Measurements from ENCODE around the gene AXIN1. TPM values are rescaled to one million over a fixed set of nuclear protein-coding genes. Genes with fewer than 3 reads are reported as not detected.
"Not testable (repeated sequence)": the region's sequence is repeated elsewhere in the genome, so short reads cannot be mapped to it uniquely, and the experiment has no call there.

The AXIN1 gene
- total RNA-seq, 2 donors from 2014 or later, result 32.8 to 38.4 TPM

DNA sequence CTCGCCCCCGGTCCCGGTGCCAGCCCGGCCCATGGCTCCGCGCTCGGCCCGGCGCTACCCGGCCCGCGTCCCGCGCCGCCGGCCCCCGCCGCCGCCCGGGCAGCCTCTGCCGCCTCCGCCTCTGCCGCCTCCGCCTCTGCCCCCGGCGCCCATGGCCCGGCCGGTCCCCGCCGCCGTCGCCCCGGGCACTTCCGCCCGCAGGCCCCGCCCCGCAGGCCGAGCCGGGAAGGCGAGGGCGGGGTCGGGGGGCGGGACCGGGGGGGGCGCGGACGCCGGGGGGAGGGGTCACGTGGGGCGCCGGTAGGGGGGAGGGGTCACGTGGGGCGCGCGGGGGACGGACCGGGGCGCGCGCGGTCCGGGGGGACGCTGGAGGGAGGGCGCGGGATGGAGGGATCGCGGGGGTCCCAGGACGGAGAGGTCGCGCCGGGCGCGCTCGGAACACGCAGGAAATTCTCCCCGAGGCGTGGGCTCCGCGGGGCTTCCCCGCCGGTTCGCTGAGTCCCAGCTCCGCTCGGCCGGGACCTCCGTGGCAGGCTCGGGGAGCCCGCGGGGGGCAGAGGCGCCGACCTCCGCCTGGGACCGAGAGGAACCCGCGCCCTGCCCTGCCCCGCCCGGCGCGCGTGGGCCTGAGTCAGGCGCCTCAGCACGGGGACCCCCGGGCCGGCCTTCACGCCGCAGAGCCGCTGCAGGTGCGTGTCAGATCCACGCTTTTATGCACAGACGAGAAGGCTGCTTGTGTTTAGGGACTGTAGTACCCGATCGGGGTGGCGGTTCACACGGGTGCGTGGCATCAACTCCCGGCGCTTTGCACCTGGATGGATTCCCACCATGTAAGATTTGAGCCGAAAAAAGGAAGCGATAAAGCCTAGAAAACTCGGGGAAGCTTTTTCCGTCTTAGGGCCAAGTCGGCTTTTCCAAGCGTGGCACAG is 29.5 kb upstream of the AXIN1 start, which contains the start of gene PGAP6:
PGAP6 (minus strand) TSS at position 190 of the 929 bp plus-strand sequence; CDS start at position 33, 157 bp downstream.
- intact Hi-C loops (cut with DNase I, micrococcal nuclease), result no loop called here
- ATAC-seq, result peak; percentile 49
- peak in 1 of 2 donors; percentile 72 for DNase-seq

DNA sequence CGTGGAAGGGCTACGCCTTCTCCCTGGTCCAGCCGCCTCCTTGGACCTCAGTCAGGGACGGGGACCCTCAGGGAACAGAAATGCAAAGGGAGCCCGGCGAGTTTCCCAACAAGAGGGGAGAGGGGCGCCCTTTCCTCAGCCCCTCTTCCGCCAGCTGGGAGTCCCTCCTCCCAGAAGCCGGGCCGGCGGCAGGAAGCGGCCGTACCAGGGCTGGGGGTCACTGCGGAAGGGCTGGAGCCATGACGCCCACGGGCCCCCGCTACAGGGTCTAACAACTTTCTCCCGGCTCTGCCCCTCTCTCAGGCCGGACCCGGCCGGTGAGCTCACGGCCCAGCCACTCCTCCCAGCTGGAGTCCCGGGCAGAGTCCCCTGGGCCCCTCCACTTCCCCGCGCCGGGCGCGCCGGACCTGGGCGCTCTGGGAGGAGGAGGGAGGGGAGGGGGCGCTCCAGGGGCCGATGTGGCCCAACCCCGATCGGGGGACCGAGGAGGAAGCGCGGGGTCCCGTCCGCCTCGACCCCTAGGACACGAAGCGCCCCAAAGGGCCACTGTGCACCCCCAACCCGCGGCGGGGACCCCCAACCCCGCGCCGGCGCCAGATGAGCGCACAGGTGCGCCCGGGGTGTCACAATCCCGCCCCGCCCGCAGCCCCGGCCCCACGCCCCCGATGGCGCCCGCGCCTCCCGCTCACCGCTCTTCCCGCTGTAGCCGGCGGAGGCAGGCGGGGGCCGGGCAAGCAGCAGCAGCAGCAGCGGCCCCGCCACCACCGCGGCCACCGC is 28.7 kb upstream of the AXIN1 start:
- ATAC-seq, result peak; percentile 37
- DNase-seq, result peak in 1 of 2 donors; percentile 61
- intact Hi-C loops (cut with DNase I, micrococcal nuclease), result no loop called here

DNA sequence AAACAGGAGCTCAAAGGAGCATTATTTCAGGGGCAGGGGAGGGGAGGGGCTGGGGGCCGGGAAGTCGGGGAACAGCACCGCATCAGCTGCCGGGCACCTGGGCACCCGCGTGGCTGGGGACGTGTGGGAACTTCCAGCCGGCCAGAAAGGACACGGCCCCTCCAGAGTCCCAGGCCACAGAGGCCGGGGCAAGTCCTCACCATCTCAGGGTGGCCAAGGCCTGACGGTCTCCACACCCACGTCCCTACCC is 28.2 kb upstream of the AXIN1 start:
- ATAC-seq, result peak; percentile 23
- intact Hi-C loops (cut with DNase I, micrococcal nuclease), result no loop called here
- DNase-seq, result no peak

DNA sequence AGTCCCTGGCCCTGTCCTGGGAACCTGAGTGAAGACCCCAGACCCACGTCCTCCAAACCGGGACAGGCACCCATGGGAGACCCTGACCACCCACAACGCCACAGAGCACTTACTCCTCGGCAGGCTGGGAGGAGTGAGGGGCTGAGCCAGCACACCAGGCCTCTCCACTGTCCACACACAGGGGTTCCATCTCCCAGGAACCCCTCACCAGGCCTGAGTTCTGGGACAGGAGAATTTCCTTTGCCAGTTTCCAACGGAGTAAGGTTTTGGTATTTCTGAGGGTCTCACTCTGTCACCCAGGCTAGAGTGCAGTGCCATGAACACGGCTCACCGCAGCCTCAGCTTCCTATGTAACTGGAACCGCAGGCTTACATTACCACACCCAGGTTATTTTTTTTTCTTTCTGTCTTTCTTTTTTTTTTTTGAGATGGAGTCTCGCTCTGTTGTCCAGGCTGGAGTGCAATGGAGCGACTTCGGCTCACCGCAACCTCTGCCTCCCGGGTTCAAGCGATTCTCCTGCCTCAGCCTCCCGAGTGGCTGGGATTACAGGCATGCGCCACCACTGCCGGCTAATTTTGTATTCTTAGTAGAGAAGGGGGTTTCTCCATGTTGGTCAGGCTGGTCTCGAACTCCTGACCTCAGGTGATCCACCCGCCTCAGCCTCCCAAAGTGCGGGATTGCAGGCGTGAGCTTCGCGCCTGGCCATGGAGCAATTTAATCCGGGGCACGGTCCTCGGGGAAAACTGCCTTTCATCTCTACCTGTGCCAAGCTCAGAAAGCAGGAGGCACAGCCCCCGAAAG is 27.6 kb upstream of the AXIN1 start:
- intact Hi-C loops (cut with DNase I, micrococcal nuclease), result no loop called here
- no peak for ATAC-seq
- no peak for DNase-seq

DNA sequence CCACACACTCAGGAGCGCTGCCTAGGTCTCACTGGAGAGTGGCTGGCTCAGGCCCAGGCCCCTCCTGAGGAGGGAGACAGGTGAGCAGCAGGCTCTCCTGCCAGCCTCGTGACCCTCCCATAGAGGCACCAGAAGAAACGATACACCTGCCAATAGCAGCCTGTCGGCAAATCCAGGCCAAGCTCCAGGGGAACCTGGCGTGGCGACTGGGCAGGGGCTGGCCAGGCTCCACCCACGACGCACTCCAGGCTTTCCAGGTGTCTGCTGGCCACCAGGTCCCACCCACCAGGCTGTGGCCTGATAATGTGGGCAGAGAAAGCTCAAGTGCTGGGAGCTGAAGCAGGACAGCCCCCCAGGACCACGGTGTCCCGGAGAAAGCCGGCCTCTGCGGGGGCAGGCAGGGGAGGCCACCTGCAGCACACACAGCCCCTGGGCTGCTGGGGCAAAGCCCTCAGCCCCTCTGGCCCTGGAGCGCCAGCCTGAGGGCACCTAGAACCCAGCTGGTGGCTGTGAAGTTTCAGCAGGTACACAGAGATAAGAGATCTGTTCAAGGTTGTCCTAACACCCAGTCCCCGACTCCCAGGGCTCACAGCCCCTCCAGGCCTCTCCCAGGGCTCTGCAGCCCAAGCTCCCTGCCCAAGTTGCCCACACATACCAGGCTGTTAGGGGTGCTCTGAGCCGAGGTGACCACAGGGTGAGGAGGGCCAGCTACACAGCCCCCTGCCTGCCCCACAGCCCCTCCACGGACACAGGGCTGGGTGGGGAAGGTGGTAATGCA is 26.8 kb upstream of the AXIN1 start:
- intact Hi-C loops (cut with DNase I, micrococcal nuclease), result no loop called here
- ATAC-seq, result peak; percentile 66
- DNase-seq, result peak; percentile 85 to 92

DNA sequence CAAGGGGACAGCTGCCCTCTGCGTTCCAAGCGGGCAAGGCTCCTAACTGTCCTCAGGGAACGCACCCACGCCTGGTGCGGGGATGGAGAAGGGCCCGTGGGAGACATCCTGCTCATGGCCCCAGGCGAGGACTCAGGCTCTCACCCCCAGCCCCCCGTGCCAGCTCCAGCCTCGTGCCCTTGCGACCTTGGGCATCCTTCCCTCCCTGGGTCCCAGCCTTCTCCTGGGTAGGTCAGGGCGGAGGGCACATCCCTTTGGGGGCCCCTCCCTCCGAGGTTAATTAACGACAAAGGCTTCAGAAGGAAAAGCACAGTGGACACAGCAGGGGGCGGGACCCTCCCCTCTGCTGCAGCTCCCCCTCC is 26.3 kb upstream of the AXIN1 start:
- no peak for DNase-seq
- intact Hi-C loops (cut with DNase I, micrococcal nuclease), result no loop called here
- no peak for ATAC-seq

DNA sequence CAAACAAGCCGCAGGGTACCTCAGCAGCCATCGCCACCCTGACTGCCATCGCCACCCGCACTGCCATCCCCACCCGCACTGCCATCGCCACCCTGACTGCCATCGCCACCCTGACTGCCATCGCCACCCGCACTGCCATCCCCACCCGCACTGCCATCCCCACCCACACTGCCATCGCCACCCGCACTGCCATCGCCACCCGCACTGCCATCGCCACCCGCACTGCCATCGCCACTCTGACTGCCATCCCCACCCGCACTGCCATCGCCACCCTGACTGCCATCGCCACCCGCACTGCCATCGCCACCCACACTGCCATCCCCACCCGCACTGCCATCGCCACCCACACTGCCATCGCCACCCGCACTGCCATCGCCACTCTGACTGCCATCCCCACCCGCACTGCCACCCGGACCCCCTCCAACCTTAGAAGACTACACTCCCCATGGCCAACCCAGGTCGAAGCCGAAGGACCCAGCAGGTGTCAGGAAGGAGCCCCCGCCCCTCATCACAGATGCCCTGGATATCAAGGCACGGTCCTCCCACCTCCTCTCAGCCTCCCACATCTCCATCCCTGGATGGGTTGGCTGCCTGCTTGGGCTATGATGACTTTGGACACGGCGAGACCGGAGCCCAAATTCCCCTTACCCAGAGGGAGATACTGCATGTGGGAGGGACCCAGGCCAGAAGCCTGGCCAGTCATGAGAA is 25.7 kb upstream of the AXIN1 start:
- DNase-seq; ATAC-seq; intact Hi-C loops (cut with DNase I, micrococcal nuclease): not testable (repeated sequence)

DNA sequence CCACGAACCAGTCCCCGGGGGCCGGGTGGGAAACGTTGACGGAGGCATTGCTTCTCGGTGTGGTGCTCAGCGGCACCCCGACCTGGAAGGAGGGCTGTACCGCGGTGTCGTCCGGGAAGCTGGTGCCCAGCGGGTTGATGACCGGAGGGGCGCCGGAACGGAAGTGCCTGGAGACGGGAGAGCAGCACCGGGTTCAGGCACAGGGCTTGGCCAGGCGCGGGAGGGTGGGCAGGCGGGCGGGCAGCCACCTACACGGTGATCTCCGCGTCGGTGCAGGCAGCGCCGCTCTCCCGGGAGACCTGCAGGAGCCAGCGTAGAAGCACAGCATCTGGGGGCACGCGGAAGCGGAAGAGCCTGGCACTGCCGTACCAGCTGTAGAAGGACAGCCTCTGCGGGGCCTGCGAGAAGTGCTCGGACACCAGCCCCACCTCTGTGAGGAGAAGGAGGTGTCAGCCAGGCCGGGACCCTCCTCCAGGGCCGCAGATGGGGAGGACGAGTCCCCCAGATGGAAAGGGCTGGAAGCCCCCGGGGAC is 25.0 kb upstream of the AXIN1 start:
- intact Hi-C loops (cut with DNase I, micrococcal nuclease), result no loop called here
- DNase-seq (no peak), ATAC-seq (no peak)

DNA sequence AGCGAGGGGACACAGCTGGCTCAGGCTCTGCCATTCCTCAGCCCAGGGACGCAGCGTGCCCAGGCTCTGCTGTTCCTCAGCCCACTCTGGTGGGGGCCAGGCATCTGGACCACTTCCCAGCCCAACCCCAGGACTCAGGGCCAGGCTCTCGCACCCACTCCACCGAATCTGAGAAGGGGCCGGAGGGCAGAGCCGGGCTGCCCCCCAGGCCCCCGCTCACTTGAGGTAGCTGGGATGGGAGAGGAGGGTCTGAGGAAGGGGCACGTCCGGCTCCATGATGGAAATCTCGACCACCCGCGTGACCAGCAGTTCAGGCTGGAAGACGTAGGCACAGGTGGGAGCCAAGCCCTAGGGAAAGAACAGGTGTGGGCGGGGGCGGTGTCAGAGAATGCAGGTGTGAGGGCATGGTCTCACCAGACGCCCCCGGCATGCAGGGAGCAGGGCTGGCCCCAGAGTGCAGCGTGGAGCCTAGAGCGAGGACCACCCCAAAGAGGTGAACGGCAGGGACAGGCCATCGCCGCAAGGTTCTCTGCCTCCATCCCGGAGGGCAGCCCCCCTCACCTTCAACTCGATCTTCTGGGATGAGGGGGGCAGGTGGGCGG is 24.4 kb upstream of the AXIN1 start:
- no peak for ATAC-seq
- no peak for DNase-seq
- intact Hi-C loops (cut with DNase I, micrococcal nuclease), result no loop called here

DNA sequence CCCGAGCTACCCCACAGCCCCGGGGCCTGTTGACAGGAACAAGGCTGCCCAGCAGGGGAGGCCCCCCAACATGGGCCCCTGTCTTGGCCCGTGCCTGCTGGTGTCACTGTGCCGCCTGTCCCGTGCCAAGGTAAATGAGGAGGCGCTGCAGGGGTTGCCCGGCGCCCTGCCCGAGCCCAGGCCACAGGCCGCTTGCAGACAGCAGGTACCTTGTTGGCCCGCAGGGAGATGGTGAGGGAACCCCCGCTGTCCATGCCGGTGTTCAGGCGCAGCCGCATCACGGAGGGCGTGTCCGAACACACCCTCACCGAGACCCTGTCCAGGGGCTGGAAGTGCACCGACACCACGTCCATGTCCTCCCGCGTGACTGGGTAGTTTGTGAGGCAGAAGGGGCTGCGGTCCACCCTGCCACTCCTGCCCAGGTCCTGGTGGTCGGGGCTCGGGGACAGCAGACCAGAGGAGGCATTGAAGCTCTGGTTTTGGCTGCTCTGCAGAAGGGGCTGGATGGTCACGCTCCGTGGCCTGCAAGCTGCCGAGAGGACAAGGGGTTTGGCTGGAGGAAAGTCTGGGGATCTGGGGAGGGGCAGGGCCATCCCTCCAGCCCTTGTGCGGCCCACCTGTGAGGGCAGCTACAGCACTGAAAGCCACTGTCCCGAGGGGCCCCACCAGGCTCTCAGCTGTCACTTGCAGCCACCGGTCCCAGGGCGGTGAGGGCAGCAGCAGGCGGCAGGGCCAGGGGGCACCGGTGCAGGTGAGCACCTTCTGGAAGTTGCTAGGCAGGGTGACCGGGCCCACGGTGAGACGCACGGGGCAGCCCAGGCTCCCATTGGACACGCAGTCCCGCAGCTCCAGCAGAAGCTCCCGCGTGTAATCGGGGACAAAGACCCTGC is 23.6 kb upstream of the AXIN1 start:
- DNase-seq, result no peak
- no peak for ATAC-seq
- intact Hi-C loops (cut with DNase I, micrococcal nuclease), result no loop called here

DNA sequence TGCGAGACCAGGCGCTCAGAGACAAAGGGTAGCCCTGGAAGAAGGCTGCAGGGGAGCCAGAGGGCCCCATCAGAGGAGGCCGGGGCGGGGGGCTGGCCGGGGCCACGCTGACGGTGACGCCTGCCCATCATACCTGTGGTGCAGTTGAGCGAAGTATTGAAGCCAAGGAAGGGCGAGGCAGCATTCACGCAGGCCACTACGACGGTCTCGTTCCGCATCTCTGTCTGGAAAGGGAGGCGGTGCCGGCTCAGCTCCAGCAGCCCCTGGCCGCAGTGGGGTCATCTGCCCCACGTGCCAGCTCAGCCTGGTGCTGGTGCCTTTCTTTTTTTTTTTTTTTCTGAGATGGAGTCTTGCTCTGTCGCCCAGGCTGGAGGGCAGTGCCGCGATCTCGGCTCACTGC is 22.7 kb upstream of the AXIN1 start:
- DNase-seq (no peak), ATAC-seq (no peak)
- intact Hi-C loops (cut with DNase I, micrococcal nuclease), result no loop called here

DNA sequence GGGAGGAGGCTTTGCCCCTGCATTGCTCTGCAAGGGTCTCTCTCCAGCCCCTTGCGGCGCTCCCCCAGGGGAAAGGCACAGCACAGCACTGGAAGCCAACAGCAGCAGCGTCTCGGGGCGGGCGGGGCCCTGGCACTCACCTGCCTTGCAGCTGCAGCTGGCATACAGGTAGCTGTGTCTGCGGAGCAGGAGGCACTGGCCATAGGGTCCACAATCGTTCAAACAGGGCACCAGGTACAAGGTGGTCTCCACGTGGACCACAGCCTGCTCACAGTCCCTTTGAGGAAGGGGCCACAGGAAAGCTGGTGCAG is 22.0 kb upstream of the AXIN1 start:
- intact Hi-C loops (cut with DNase I, micrococcal nuclease), result no loop called here
- no peak for DNase-seq
- no peak for ATAC-seq

DNA sequence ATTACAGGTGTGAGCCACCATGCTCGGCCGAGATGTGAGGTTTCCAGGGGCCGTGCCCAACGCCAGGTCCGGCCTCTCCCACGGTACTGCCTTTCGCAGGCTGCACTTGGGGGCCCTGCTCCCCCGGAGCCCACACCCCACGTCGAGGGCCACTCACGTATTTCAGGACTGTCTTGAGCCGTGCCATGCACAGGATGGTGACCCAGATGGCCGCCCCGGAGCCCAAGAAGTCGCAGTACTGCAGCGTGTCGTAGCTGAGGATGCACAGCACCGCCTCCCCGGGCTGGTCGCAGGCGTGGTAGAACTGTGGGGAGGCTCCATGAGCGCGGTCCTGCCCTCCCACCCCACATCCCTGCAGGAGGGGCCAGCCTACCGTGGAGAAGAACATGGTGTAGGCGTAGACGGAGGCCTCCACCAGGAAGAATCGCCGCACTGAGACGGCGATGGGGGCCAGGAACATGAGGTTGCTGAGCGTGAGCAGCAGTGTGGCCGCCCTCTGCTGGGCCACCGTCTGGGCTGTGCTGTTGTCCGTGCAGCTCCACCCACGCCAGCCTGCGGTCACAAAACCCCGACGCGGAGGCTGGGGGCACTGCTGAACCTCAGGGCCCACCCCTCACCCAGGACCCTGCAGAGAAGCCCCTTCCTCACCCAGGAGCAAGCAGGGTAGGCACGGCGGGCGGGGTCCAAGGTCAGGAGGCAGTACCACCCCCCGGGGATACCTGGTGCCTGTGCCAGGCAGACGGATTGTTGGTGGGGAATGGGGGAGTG is 21.5 kb upstream of the AXIN1 start:
- ATAC-seq (no peak), DNase-seq (no peak)
- intact Hi-C loops (cut with DNase I, micrococcal nuclease), result no loop called here

DNA sequence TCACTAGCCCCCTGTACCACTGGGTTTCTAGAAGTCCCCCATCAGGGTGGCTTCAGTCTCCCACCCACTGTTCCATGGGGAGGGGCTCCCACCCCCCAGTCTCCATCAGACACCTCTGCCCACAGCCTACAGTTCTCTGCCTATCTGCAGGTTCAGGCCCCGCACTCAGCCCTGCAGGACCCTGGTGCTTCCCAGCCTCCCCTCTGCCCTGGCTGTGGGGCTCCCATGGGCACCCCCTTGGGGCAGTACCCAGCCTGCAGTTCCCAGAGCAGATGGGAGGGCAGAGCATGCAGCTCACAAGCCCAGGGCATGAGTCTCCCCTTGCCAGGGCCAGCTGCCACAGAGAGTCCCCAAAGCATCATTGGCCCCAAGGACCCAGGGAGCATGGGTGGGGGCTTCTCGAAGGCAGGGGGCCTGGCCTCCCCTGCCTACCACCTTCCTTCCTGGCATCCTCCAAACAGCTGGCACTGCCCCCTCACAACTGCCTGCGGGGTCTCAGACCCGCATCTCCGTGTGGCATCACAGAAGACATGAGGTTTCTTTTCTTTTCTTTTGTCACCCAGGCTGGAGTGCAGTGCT is 20.6 kb upstream of the AXIN1 start:
- intact Hi-C loops (cut with DNase I, micrococcal nuclease), result no loop called here
- DNase-seq, result no peak
- no peak for ATAC-seq

DNA sequence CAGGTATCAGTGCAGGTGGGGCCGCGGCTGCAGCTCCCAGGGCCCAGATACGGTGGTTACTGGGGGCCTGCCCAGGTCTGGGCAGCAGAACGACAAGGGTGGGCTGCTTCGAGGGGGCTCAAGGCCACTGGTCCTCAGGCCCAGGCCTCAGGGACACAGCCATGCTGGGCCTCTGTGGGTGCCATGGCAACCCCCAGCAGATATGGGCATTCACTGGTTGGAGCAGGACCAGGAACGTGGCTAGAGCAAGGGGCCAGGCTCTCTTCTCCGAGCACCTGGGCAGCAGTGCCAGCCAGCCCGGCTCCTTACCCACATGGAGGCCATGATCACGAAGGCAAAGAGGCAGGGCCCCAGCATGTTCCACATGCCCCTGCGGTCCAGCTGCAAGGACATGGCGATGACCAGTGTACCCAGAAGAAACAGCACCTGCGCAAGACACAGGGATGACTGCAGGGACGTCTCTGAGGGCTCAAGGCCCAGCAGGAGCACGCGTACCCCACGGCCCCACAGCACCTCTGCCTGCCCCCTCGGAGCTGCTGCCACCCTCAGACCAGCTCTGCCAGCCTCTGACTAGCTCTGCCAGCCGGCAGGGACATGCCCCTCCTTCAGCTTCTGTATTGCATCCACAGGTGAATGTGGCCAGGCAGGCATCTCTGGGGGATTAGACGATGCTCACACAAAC is 19.9 kb upstream of the AXIN1 start:
- DNase-seq (no peak), ATAC-seq (no peak)
- intact Hi-C loops (cut with DNase I, micrococcal nuclease), result no loop called here

All from left colon (tissue), 2 donors.